Activated naive CD4-positive, alpha-beta T cell treated with anti-CD3 and anti-CD28 coated beads, Interleukin-2, amount 50 U/mL, for 24 hours (primary cell): Measurements from ENCODE around the gene U2SURP.

Experiments
- H3K27ac Mint-ChIP-seq: one replicate; pipeline ENCODE4 v1.8.0; 2021; ENCODE audit warnings: mild to moderate bottlenecking, mixed read lengths
- H3K27me3 Mint-ChIP-seq: one replicate; pipeline ENCODE4 v1.8.0; 2021; ENCODE audit warnings: mixed read lengths
- H3K36me3 Mint-ChIP-seq: one replicate; pipeline ENCODE4 v1.8.0; 2021; ENCODE audit warnings: mixed read lengths
- H3K4me1 Mint-ChIP-seq: one replicate; pipeline ENCODE4 v1.8.0; 2021; ENCODE audit warnings: mixed read lengths
- H3K4me3 Mint-ChIP-seq: one replicate; pipeline ENCODE4 v1.8.0; 2021; ENCODE audit warnings: mild to moderate bottlenecking, mixed read lengths
- H3K9me3 Mint-ChIP-seq: one replicate; pipeline ENCODE4 v1.8.0; 2021; ENCODE audit warnings: mixed read lengths

U2SURP gene

GRCh38 chr3:142992323-142992722, 9.0 kb upstream of the U2SURP start:
- Mint-ChIP-seq H3K4me1 (peaks cover 5% of the 10 kb centered on the region), H3K4me3 (no peak overlapping the region), H3K27ac (no peak overlapping the region), H3K9me3 (no peaks in the 10 kb centered on the region), H3K27me3 (peaks cover 3% of the 10 kb centered on the region), H3K36me3 (no peaks in the 10 kb centered on the region)

GRCh38 chr3:142993958-142994442, 7.4 kb upstream of the U2SURP start:
- H3K9me3 Mint-ChIP-seq: no peaks in the 10 kb centered on the region
- H3K27ac Mint-ChIP-seq: peak overlapping the region; percentile 47
- H3K36me3 Mint-ChIP-seq: no peaks in the 10 kb centered on the region
- peaks cover 5% of the 10 kb centered on the region for H3K4me1 Mint-ChIP-seq
- peaks cover 3% of the 10 kb centered on the region for H3K27me3 Mint-ChIP-seq
- H3K4me3 Mint-ChIP-seq: no peak overlapping the region

- Mint-ChIP-seq H3K36me3 (peaks cover 2% of the 10 kb centered on the region), H3K27me3 (peaks cover 2% of the 10 kb centered on the region), H3K4me3 (no peak overlapping the region), H3K27ac (no peak overlapping the region), H3K4me1 (peaks cover 17% of the 10 kb centered on the region), H3K9me3 (no peaks in the 10 kb centered on the region)
Measured at GRCh38 chr3:142997330-142997729, 4.0 kb upstream of the U2SURP start.

GRCh38 chr3:142998439-142998838, 2.9 kb upstream of the U2SURP start:
- H3K4me1 Mint-ChIP-seq: peaks cover 22% of the 10 kb centered on the region
- H3K4me3 Mint-ChIP-seq: no peak overlapping the region
- peaks cover 2% of the 10 kb centered on the region for H3K27me3 Mint-ChIP-seq
- H3K36me3 Mint-ChIP-seq: peaks cover 4% of the 10 kb centered on the region
- no peak overlapping the region for H3K27ac Mint-ChIP-seq
- H3K9me3 Mint-ChIP-seq: no peaks in the 10 kb centered on the region

GRCh38 chr3:142999881-143000280, 1.5 kb upstream of the U2SURP start:
- H3K9me3 Mint-ChIP-seq: no peaks in the 10 kb centered on the region
- H3K4me3 Mint-ChIP-seq: peak overlapping the region; percentile 98
- peaks cover 22% of the 10 kb centered on the region for H3K4me1 Mint-ChIP-seq
- H3K27me3 Mint-ChIP-seq: peaks cover 2% of the 10 kb centered on the region
- no peak overlapping the region for H3K27ac Mint-ChIP-seq
- peaks cover 6% of the 10 kb centered on the region for H3K36me3 Mint-ChIP-seq

- Mint-ChIP-seq H3K27me3 (peaks cover 2% of the 10 kb centered on the region), H3K4me1 (peaks cover 28% of the 10 kb centered on the region), H3K36me3 (peaks cover 6% of the 10 kb centered on the region), H3K9me3 (no peaks in the 10 kb centered on the region), H3K4me3 (peak overlapping the region; percentile 98), H3K27ac (peak overlapping the region; percentile 97)
Measured at GRCh38 chr3:143000528-143000927, 842 bp upstream of the U2SURP start.

GRCh38 chr3:143001034-143001368, 369 bp upstream of the U2SURP start:
- peaks cover 2% of the 10 kb centered on the region for H3K27me3 Mint-ChIP-seq
- peaks cover 33% of the 10 kb centered on the region for H3K4me1 Mint-ChIP-seq
- H3K9me3 Mint-ChIP-seq: no peaks in the 10 kb centered on the region
- H3K4me3 Mint-ChIP-seq: peak overlapping the region; percentile 98
- H3K27ac Mint-ChIP-seq: peak overlapping the region; percentile 97
- peaks cover 6% of the 10 kb centered on the region for H3K36me3 Mint-ChIP-seq

- peak overlapping the region; percentile 97 for H3K27ac Mint-ChIP-seq
- peaks cover 45% of the 10 kb centered on the region for H3K4me1 Mint-ChIP-seq
- peaks cover 8% of the 10 kb centered on the region for H3K36me3 Mint-ChIP-seq
- no peaks in the 10 kb centered on the region for H3K9me3 Mint-ChIP-seq
- no peaks in the 10 kb centered on the region for H3K27me3 Mint-ChIP-seq
- H3K4me3 Mint-ChIP-seq: peak overlapping the region; percentile 98
Measured at GRCh38 chr3:143002083-143002712, 828 bp downstream of the U2SURP start.

GRCh38 chr3:143002727-143003126, 1.4 kb downstream of the U2SURP start:
- Mint-ChIP-seq H3K36me3 (peaks cover 8% of the 10 kb centered on the region), H3K27ac (peak overlapping the region; percentile 97), H3K9me3 (no peaks in the 10 kb centered on the region), H3K27me3 (no peaks in the 10 kb centered on the region), H3K4me3 (peak overlapping the region; percentile 98), H3K4me1 (peaks cover 50% of the 10 kb centered on the region)

GRCh38 chr3:143004823-143005222, 3.5 kb downstream of the U2SURP start:
- no peaks in the 10 kb centered on the region for H3K27me3 Mint-ChIP-seq
- H3K4me1 Mint-ChIP-seq: peaks cover 71% of the 10 kb centered on the region
- peak overlapping the region; percentile 82 for H3K4me3 Mint-ChIP-seq
- no peaks in the 10 kb centered on the region for H3K9me3 Mint-ChIP-seq
- peaks cover 8% of the 10 kb centered on the region for H3K36me3 Mint-ChIP-seq
- H3K27ac Mint-ChIP-seq: peak overlapping the region; percentile 69

- Mint-ChIP-seq H3K9me3 (no peaks in the 10 kb centered on the region), H3K27me3 (no peaks in the 10 kb centered on the region), H3K27ac (peak overlapping the region; percentile 87), H3K36me3 (peaks cover 10% of the 10 kb centered on the region), H3K4me1 (peaks cover 86% of the 10 kb centered on the region), H3K4me3 (peak overlapping the region; percentile 33)
Measured at GRCh38 chr3:143010024-143010423, 8.7 kb downstream of the U2SURP start.

GRCh38 chr3:143011705-143012104, 10.3 kb downstream of the U2SURP start:
- peaks cover 72% of the 10 kb centered on the region for H3K4me1 Mint-ChIP-seq
- no peak overlapping the region for H3K4me3 Mint-ChIP-seq
- H3K9me3 Mint-ChIP-seq: no peaks in the 10 kb centered on the region
- H3K27ac Mint-ChIP-seq: peak overlapping the region; percentile 76
- peaks cover 10% of the 10 kb centered on the region for H3K36me3 Mint-ChIP-seq
- no peaks in the 10 kb centered on the region for H3K27me3 Mint-ChIP-seq

- no peak overlapping the region for H3K4me3 Mint-ChIP-seq
- no peaks in the 10 kb centered on the region for H3K27me3 Mint-ChIP-seq
- H3K4me1 Mint-ChIP-seq: peaks cover 39% of the 10 kb centered on the region
- H3K27ac Mint-ChIP-seq: no peak overlapping the region
- H3K36me3 Mint-ChIP-seq: peaks cover 22% of the 10 kb centered on the region
- H3K9me3 Mint-ChIP-seq: no peaks in the 10 kb centered on the region
Measured at GRCh38 chr3:143014921-143015320, 13.6 kb downstream of the U2SURP start.

GRCh38 chr3:143016321-143016972, 15.1 kb downstream of the U2SURP start:
- Mint-ChIP-seq H3K9me3 (no peaks in the 10 kb centered on the region), H3K27me3 (no peaks in the 10 kb centered on the region), H3K4me3 (no peak overlapping the region), H3K36me3 (peaks cover 28% of the 10 kb centered on the region), H3K4me1 (peaks cover 26% of the 10 kb centered on the region), H3K27ac (no peak overlapping the region)

- H3K36me3 Mint-ChIP-seq: peaks cover 33% of the 10 kb centered on the region
- H3K27ac Mint-ChIP-seq: no peak overlapping the region
- peaks cover 5% of the 10 kb centered on the region for H3K4me1 Mint-ChIP-seq
- H3K4me3 Mint-ChIP-seq: no peak overlapping the region
- no peaks in the 10 kb centered on the region for H3K9me3 Mint-ChIP-seq
- H3K27me3 Mint-ChIP-seq: no peaks in the 10 kb centered on the region
Measured at GRCh38 chr3:143024351-143024960, 23.1 kb downstream of the U2SURP start.

- Mint-ChIP-seq H3K27ac (no peak overlapping the region), H3K36me3 (peaks cover 32% of the 10 kb centered on the region), H3K27me3 (no peaks in the 10 kb centered on the region), H3K4me3 (no peak overlapping the region), H3K4me1 (peaks cover 14% of the 10 kb centered on the region), H3K9me3 (no peaks in the 10 kb centered on the region)
Measured at GRCh38 chr3:143031327-143031726, 30.0 kb downstream of the U2SURP start.
